Prostate gland (tissue), 2 donors: ENCODE results near the gene NINL.

ENCODE experiments used
- POLR2A ChIP-seq: fragments of 450-650 bp; IDR thresholded peaks from one replicate; pipeline ENCODE4 v1.6.1; 2016; ENCODE audit warnings: antibody characterized with exemption, mild to moderate bottlenecking
- TF ChIP-seq, protein P1 (sequence below), 4 experiments: fragments of 200-600 bp in 2 of 4; fragments of 450-650 bp in 2 of 4; sonication (generic) in 2 of 4; IDR thresholded peaks; 1 replicate in 3 of 4; 2 replicates in 1 of 4; pipeline ENCODE4 v1.5.1; 2016 to 2019; ENCODE audit warnings: antibody characterized with exemption in 4 of 4, mild to moderate bottlenecking in 2 of 4, moderate library complexity in 2 of 4

GRCh38 chr20:25437153-25437581, 148.2 kb downstream of the NINL start:
- TF ChIP-seq, protein P1, sequence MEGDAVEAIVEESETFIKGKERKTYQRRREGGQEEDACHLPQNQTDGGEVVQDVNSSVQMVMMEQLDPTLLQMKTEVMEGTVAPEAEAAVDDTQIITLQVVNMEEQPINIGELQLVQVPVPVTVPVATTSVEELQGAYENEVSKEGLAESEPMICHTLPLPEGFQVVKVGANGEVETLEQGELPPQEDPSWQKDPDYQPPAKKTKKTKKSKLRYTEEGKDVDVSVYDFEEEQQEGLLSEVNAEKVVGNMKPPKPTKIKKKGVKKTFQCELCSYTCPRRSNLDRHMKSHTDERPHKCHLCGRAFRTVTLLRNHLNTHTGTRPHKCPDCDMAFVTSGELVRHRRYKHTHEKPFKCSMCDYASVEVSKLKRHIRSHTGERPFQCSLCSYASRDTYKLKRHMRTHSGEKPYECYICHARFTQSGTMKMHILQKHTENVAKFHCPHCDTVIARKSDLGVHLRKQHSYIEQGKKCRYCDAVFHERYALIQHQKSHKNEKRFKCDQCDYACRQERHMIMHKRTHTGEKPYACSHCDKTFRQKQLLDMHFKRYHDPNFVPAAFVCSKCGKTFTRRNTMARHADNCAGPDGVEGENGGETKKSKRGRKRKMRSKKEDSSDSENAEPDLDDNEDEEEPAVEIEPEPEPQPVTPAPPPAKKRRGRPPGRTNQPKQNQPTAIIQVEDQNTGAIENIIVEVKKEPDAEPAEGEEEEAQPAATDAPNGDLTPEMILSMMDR (IDR thresholded peaks at IDR 0.05): no peak
- TF ChIP-seq POLR2A: no peak
